Vein endothelial cell (primary cell): Measurements from ENCODE around the gene SCGB3A1. TPM values are rescaled to one million over a fixed set of nuclear protein-coding genes. Genes with fewer than 3 reads are reported as not detected.

Source experiments
- total RNA-seq: library from RNA; depleted of rRNA; stranded (reverse); fragments of >200 nt; gene quantifications from 2 replicates; pipeline ENCODE4 v1.2.3, GENCODE V29; 2012

The SCGB3A1 gene, protein sequence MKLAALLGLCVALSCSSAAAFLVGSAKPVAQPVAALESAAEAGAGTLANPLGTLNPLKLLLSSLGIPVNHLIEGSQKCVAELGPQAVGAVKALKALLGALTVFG
- total RNA-seq, result 0.65 TPM in 1 of 2 replicates, not detected in the other

DNA sequence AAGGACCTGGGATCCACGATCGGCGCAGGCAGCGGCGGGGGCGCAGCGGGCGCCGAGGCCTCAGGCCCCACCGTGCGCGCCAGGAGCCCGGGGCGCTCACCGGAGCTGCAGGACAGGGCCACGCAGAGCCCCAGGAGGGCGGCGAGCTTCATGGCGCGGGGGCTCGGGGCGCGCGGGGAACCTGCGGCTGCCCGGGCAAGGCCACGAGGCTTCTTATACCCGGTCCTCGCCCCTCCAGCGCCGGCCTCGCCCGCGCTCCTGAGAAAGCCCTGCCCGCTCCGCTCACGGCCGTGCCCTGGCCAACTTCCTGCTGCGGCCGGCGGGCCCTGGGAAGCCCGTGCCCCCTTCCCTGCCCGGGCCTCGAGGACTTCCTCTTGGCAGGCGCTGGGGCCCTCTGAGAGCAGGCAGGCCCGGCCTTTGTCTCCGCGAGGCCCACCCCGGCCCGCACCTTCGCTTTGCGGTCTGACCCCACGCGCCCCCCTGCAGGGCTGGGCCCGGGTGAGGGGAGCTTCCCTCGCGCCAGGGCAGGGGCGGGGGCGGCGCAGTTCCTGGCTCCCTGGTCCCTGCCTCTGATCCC is at the start of gene SCGB3A1:
TSS of gene SCGB3A1 (minus strand) at position 189 of the 577 bp plus-strand sequence. CDS start at position 152, 37 bp downstream.

Other genes with a start within 250 kb of the SCGB3A1 start
- gene GFPT2, start 238.2 kb downstream of the SCGB3A1 start, total RNA-seq, result 0.86 and 0.98 TPM in 2 replicates
- gene CNOT6, start 97.1 kb downstream of the SCGB3A1 start, total RNA-seq, result 12.7 and 18.1 TPM in 2 replicates
- gene FLT4, start 58.1 kb upstream of the SCGB3A1 start, total RNA-seq, result 93.0 and 123 TPM in 2 replicates
- gene OR2Y1, start 148.6 kb upstream of the SCGB3A1 start, total RNA-seq, result not detected in 2 replicates
- gene MGAT1, start 211.3 kb upstream of the SCGB3A1 start, total RNA-seq, result 104 and 117 TPM in 2 replicates